Measurements from ENCODE around the gene CFL1.
"Not testable (repeated sequence)": the region's sequence is repeated elsewhere in the genome, so short reads cannot be mapped to it uniquely, and the experiment has no call there.

The CFL1 gene

DNA sequence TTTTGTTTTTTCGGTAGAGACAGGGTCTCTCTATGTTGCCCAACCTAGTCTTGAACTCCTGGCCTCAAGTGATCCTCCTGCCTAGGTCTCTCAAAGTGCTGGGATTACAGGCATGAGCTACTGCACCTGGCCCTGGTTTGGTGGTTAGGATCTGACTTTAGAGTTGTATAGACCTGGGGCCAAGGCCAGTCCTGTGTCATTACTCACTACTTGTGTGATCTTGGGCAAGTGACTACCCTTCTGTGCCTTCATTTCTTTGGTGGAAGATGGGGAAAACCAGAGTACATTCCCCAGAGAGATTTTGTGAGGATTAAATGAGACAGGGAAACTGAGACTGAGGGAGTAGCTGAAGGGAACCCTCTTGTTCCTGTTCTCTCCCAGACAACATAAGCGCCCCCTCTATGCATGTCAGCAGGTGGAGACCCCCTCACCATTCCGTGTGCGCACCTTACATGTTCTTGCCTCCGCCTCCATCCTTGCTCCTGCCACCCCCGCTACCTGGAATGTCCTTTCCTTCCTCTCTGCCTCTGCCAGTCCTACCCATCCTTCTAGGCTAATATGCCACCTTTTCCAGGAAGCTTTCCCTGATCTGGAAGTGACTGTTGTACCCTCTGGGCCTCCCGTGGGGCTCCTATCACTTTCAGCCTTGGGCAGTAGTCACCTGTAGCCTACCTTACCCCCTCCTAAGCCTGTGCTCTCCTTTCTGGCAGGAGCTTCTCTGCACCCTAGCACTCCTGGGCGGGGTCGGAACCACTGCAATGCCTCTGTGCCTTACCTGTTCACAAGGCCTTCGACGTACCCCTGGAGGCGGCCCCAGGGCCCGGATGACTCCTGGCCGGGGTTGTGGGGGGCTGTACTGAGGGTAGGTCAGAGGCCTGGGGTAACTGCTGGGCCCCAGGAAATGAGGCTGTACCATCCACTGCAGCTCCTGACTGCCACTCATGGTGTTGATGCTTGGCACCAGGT lies 38.3 kb upstream of the CFL1 start:
- Histone ChIP-seq H3K9ac (ENCODE audit: low read length in 2 of 2) (no peak overlapping the region), H3K4me1 (ENCODE audit: control insufficient read depth, insufficient read depth, low read length) (peaks cover 42% of the 10 kb centered on the region), H3K36me3 (ENCODE audit: control insufficient read depth in 2 of 2, insufficient read depth in 2 of 2, low read length in 2 of 2) (no peaks in the 10 kb centered on the region), H3K9me3 (ENCODE audit: control insufficient read depth in 2 of 2, low read length in 2 of 2) (no peaks in the 10 kb centered on the region), H3K27ac (ENCODE audit: low read length) (no peak overlapping the region), H3K27me3 (ENCODE audit: control insufficient read depth in 1 of 2, insufficient read depth in 2 of 2, low read length in 2 of 2) (peaks cover 0 to 11% of the 10 kb centered on the region in 2 donors), H3K4me3 (ENCODE audit: low read length in 2 of 2) (no peak overlapping the region)

DNA sequence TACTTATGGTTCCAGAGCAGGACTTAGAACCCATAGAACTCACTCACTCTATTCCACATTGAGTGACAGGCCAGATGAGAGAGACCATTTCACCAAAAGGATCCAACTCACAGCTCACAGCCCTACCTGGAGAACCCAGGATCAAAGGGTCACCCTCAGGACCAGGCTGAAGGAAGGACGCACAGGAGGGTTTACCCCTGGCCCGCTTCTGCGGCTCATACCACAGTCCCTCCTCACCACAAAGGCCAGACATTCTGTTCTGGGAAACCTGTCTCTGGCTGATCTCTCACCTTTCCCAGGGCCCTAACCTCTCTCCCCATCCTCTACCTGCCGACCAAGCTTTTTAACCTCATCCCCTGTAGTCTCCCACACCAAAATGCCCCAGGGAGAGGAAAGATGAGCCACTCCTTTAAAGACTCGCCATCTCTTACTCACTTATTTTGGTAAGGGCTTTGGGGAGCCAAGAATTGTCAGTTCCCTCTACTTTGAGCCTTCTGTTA lies 37.6 kb upstream of the CFL1 start:
- Histone ChIP-seq H3K4me1 (ENCODE audit: control insufficient read depth, insufficient read depth, low read length) (peaks cover 45% of the 10 kb centered on the region), H3K4me3 (ENCODE audit: low read length in 2 of 2) (no peak overlapping the region), H3K9me3 (ENCODE audit: control insufficient read depth in 2 of 2, low read length in 2 of 2) (no peaks in the 10 kb centered on the region), H3K27ac (ENCODE audit: low read length) (no peak overlapping the region), H3K27me3 (ENCODE audit: control insufficient read depth in 1 of 2, insufficient read depth in 2 of 2, low read length in 2 of 2) (peaks cover 0 to 11% of the 10 kb centered on the region in 2 donors), H3K9ac (ENCODE audit: low read length in 2 of 2) (no peak overlapping the region), H3K36me3 (ENCODE audit: control insufficient read depth in 2 of 2, insufficient read depth in 2 of 2, low read length in 2 of 2) (no peaks in the 10 kb centered on the region)

DNA sequence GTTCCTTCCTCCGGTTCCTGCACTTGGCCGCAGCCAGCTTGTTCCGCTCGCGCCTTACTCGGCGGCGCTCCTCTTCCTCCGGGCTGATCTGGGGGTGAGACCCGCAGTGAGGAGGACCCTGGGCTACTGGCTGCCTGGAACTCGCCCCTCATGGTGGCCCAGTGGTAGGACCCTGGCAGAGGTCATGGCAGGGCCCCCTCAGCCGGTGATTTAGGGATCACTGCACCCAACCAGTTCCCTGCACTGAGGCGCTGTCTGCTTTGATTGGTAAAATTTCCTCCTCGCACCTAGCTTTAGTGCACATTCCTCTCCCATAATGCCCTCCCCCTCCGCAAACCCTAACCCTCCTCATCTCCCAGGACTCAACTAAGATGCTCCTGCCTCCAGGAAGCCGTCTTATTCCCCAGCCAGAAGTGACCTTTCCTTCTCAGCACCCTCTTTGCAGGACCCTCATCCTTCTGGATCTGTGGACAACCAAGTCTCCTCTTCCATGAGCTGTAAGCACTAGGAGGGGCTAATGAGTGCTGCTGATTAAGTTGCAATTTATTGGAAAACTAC lies 36.1 kb upstream of the CFL1 start:
- Histone ChIP-seq H3K9me3 (ENCODE audit: control insufficient read depth in 2 of 2, low read length in 2 of 2) (no peaks in the 10 kb centered on the region), H3K9ac (ENCODE audit: low read length in 2 of 2) (peak overlapping the region in 1 of 2 donors; percentile 74), H3K4me3 (ENCODE audit: low read length in 2 of 2) (no peak overlapping the region), H3K27me3 (ENCODE audit: control insufficient read depth in 1 of 2, insufficient read depth in 2 of 2, low read length in 2 of 2) (peaks cover 0 to 2% of the 10 kb centered on the region in 2 donors), H3K4me1 (ENCODE audit: control insufficient read depth, insufficient read depth, low read length) (peaks cover 44% of the 10 kb centered on the region), H3K36me3 (ENCODE audit: control insufficient read depth in 2 of 2, insufficient read depth in 2 of 2, low read length in 2 of 2) (no peaks in the 10 kb centered on the region), H3K27ac (ENCODE audit: low read length) (peak overlapping the region; percentile 85)

DNA sequence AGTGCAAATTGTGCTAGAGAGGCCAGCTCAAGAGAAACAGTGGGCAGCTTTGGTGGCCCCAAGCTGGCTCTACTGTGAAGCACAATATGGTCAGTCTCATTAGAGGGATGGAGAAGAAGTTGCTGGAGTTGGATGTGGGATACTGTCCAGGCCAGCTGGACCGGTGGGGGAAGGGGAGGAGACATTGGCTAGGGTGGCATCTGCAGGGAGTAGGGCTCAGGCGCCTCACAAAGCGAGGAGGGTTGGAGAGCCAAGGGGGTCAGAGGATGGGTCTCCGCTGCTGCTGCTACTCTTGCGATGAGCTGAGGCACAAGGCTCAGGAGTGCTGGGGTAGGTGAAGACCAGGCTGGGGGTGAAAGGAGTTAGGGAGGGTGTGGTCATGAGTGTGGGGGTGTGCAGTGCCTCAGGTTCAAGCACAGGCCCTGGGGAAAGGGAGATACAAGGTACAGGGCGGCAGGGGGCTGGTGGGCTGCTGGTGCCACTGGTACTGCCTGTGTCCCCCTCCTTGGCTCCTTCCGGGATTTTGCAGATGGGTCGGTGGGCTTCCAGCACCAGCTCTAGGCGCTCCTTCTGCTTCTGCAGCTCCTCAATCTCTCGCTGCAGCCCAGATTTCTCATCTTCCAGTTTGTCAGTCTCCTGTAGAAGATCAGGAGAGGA lies 34.8 kb upstream of the CFL1 start:
- H3K36me3 ChIP-seq (ENCODE audit: control insufficient read depth in 2 of 2, insufficient read depth in 2 of 2, low read length in 2 of 2): no peaks in the 10 kb centered on the region
- no peaks in the 10 kb centered on the region for H3K9me3 ChIP-seq (ENCODE audit: control insufficient read depth in 2 of 2, low read length in 2 of 2)
- no peaks in the 10 kb centered on the region for H3K27me3 ChIP-seq (ENCODE audit: control insufficient read depth in 1 of 2, insufficient read depth in 2 of 2, low read length in 2 of 2)
- H3K4me3 ChIP-seq (ENCODE audit: low read length in 2 of 2): peak overlapping the region; percentile 18 to 93
- H3K9ac ChIP-seq (ENCODE audit: low read length in 2 of 2): no peak overlapping the region
- H3K4me1 ChIP-seq (ENCODE audit: control insufficient read depth, insufficient read depth, low read length): peaks cover 55% of the 10 kb centered on the region
- peak overlapping the region; percentile 99 for H3K27ac ChIP-seq (ENCODE audit: low read length)

DNA sequence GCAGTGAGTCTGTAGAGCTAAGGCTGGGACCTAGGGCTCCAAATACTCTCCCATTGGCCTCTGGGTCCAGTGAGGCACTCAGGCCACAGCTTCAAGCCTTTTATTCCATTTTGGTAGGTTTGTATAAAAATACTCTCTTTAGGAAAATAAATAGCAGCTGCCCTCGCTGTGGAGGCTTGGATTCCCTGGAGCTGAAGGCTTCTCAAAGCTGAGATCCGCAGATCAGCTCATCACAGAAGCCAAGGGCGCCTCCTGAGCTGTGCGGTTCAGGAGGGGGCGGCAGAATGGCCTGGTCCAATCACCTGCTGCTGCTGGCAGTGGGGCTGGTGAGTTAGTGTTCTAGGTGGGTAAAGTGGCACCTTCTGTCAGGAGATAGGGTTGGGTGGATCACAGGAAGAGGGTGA lies 34.2 kb upstream of the CFL1 start:
- H3K27me3 ChIP-seq (ENCODE audit: control insufficient read depth in 1 of 2, insufficient read depth in 2 of 2, low read length in 2 of 2); H3K36me3 ChIP-seq (ENCODE audit: control insufficient read depth in 2 of 2, insufficient read depth in 2 of 2, low read length in 2 of 2); H3K9me3 ChIP-seq (ENCODE audit: control insufficient read depth in 2 of 2, low read length in 2 of 2): not testable (repeated sequence)
- peak overlapping the region; percentile 99 for H3K27ac ChIP-seq (ENCODE audit: low read length)
- peaks cover 61% of the 10 kb centered on the region for H3K4me1 ChIP-seq (ENCODE audit: control insufficient read depth, insufficient read depth, low read length)
- peak overlapping the region; percentile 73 to 93 for H3K4me3 ChIP-seq (ENCODE audit: low read length in 2 of 2)
- H3K9ac ChIP-seq (ENCODE audit: low read length in 2 of 2): peak overlapping the region; percentile 75 to 80

DNA sequence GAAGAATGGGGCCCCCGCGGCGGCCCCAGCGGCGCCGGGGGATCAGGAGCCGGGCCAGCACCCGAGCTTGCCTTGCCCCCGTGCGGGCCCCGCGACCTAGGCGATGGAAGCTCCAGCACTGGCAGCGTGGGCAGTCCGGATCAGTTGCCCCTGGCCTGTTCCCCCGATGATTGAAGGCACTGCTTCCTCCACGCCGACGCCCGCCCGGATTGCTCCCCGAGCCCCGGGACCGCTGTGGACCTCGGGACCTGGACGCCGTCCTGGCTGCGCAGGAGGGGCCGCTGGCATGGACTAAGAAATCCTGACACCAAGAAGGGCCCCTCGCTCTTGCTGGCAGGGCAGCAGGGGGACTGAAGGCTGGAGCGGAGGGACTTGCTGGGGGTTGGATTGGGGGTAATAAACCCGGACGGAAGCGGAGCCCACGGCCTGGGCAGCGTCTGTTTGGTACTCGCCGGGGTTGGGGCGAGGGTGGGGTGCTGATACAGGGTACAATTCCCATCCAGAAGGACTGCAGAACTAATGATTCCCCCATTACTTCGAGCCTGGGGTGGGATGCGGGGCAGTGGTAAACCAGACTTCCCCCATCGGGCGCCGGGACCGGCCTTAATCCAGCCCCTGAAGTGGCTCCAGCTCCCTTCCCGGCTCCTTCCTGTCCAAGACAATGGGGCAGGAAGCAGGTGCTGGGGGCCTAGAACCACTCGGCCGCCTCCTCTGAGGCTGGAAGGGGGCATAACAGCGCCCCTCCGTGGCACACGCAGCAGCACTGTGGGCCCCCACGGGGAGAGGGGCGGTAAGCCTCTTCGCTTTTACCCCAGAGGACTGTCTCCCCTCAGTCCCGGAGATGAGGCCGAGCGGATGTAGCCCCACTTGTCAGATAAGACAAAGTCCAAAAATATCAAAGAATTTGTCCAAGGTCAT lies 33.5 kb upstream of the CFL1 start:
- H3K36me3 ChIP-seq (ENCODE audit: control insufficient read depth in 2 of 2, insufficient read depth in 2 of 2, low read length in 2 of 2): peaks cover 0 to 4% of the 10 kb centered on the region in 2 donors
- H3K9me3 ChIP-seq (ENCODE audit: control insufficient read depth in 2 of 2, low read length in 2 of 2): no peaks in the 10 kb centered on the region
- H3K9ac ChIP-seq (ENCODE audit: low read length in 2 of 2): peak overlapping the region; percentile 75 to 80
- H3K27me3 ChIP-seq (ENCODE audit: control insufficient read depth in 1 of 2, insufficient read depth in 2 of 2, low read length in 2 of 2): no peaks in the 10 kb centered on the region
- peaks cover 64% of the 10 kb centered on the region for H3K4me1 ChIP-seq (ENCODE audit: control insufficient read depth, insufficient read depth, low read length)
- peak overlapping the region; percentile 99 for H3K27ac ChIP-seq (ENCODE audit: low read length)
- H3K4me3 ChIP-seq (ENCODE audit: low read length in 2 of 2): peak overlapping the region; percentile 73 to 93

DNA sequence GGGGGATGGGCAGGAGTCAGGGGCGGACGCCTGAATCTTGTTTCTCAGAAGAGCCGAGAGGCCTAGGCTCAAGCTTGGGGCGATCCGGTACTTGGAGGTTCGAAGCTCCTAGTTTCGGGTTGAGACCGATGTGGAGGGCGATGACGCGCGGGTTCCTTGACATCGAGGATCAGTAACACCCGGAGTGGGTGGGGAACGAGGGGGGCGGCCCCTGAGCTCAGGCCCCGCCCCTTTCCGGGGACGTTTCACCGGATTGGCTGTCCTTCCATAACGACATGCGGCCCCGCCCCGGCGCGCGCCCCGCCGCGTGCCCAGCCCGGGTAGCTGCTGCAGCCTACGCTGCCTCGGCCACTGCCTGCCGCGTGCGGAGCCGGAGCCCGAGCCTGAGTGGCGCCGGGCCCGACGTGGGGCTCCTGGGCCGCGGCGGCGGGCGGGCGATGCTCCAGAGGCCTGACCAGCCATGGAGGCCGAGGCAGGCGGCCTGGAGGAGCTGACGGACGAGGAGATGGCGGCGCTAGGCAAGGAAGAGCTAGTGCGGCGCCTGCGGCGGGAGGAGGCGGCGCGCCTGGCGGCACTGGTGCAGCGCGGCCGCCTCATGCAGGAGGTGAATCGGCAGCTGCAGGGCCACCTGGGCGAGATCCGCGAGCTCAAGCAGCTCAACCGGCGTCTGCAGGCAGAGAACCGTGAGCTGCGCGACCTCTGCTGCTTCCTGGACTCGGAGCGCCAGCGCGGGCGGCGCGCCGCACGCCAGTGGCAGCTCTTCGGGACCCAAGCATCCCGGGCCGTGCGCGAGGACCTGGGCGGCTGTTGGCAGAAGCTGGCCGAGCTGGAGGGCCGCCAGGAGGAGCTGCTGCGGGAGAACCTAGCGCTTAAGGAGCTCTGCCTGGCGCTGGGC lies 32.6 kb upstream of the CFL1 start, which contains the start of gene CCDC85B:
Gene CCDC85B, plus strand, starts transcription at position 350 of the 895 bp plus-strand sequence. Its CDS starts 111 bp downstream, at position 461.
- H3K9me3 ChIP-seq (ENCODE audit: control insufficient read depth in 2 of 2, low read length in 2 of 2): no peaks in the 10 kb centered on the region
- H3K27ac ChIP-seq (ENCODE audit: low read length): peak within 1 kb of the TSS; percentile 99
- H3K9ac ChIP-seq (ENCODE audit: low read length in 2 of 2): peak within 1 kb of the TSS; percentile 91 to 92
- H3K36me3 ChIP-seq (ENCODE audit: control insufficient read depth in 2 of 2, insufficient read depth in 2 of 2, low read length in 2 of 2): peaks cover 4 to 8% of the 10 kb centered on the region in 2 donors
- H3K4me3 ChIP-seq (ENCODE audit: low read length in 2 of 2): peak within 1 kb of the TSS; percentile 73 to 93
- no peaks in the 10 kb centered on the region for H3K27me3 ChIP-seq (ENCODE audit: control insufficient read depth in 1 of 2, insufficient read depth in 2 of 2, low read length in 2 of 2)
- H3K4me1 ChIP-seq (ENCODE audit: control insufficient read depth, insufficient read depth, low read length): peaks cover 64% of the 10 kb centered on the region

DNA sequence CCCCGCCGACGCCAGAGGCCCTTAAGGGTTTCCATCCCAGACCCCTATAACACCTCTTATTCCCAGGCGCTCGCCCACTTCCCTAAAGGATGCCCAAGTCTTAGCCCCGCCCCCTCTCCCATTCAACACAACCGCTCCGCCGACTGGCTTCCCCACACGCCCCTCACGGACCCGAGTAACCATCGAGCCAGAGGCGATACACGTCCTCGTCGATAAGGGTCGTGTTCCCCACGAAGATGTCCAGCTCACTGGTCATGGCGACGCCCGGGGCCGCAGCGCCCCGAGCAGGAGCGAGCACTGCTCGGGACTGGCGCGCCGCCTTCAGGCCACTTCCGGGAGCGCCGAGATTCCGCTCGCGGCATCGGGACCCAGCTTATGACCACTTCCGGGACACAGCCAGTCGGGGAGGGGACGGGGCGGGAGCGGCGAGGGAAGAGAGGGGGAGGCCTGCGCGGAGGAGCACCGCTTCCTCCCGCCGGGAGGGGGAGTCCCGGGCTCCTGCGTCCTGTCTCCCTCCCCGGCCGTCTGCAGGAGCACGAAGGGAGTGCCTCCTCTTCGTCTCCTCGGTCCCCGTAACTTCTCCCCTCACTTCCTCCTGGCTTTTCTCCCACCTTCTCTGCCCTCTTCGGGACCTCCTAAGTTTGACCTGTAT lies 30.3 kb upstream of the CFL1 start, which contains the start of gene FIBP:
Gene FIBP, minus strand, starts transcription at position 309 of the 652 bp plus-strand sequence. Its CDS starts 53 bp downstream, at position 256.
- Histone ChIP-seq H3K9me3 (ENCODE audit: control insufficient read depth in 2 of 2, low read length in 2 of 2) (no peaks in the 10 kb centered on the region), H3K4me1 (ENCODE audit: control insufficient read depth, insufficient read depth, low read length) (peaks cover 73% of the 10 kb centered on the region), H3K4me3 (ENCODE audit: low read length in 2 of 2) (peak within 1 kb of the TSS; percentile 89 to 93), H3K36me3 (ENCODE audit: control insufficient read depth in 2 of 2, insufficient read depth in 2 of 2, low read length in 2 of 2) (peaks cover 15 to 19% of the 10 kb centered on the region in 2 donors), H3K9ac (ENCODE audit: low read length in 2 of 2) (peak within 1 kb of the TSS; percentile 90 to 91), H3K27me3 (ENCODE audit: control insufficient read depth in 1 of 2, insufficient read depth in 2 of 2, low read length in 2 of 2) (no peaks in the 10 kb centered on the region), H3K27ac (ENCODE audit: low read length) (peak within 1 kb of the TSS; percentile 99)

DNA sequence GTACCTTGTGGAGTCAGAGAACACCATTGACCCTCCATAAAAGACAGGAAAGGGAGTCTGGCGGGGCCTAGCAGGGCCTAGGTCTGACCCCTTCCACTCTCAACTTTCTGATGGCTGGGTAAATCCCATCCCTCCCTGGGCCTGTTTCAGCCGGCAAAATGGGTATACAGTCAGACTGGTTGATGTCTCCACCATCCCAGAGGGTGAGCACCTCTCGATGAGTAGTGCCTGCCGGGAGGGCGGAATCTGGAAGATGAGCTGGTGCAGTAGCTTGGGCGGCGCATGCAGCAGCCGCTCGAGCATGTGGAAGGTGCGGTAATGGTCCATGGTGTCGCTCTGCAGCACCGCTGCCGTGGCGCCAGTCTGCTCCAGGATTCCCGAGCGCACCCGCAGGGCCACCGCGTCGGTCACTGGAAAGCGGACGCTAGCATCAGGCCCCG lies 29.8 kb upstream of the CFL1 start:
- Histone ChIP-seq H3K36me3 (ENCODE audit: control insufficient read depth in 2 of 2, insufficient read depth in 2 of 2, low read length in 2 of 2) (peaks cover 16 to 22% of the 10 kb centered on the region in 2 donors), H3K9ac (ENCODE audit: low read length in 2 of 2) (peak overlapping the region; percentile 89 to 91), H3K27ac (ENCODE audit: low read length) (peak overlapping the region; percentile 99), H3K4me3 (ENCODE audit: low read length in 2 of 2) (peak overlapping the region; percentile 89 to 93), H3K4me1 (ENCODE audit: control insufficient read depth, insufficient read depth, low read length) (peaks cover 68% of the 10 kb centered on the region), H3K9me3 (ENCODE audit: control insufficient read depth in 2 of 2, low read length in 2 of 2) (no peaks in the 10 kb centered on the region), H3K27me3 (ENCODE audit: control insufficient read depth in 1 of 2, insufficient read depth in 2 of 2, low read length in 2 of 2) (no peaks in the 10 kb centered on the region)
